Left hindlimb (tissue), 1 donor: ENCODE measurements around the gene GDF7.
"Not testable (repeated sequence)": the region's sequence is repeated elsewhere in the genome, so short reads cannot be mapped to it uniquely, and the experiment has no call there.

Experiments used
- DNase-seq: peaks from one replicate; pipeline ENCODE4 v3.0.0-alpha.2; 2018

GDF7 gene

GRCh38 chr2:20707601-20708000 is 40.7 kb downstream of the GDF7 start:
- no peak for DNase-seq

GRCh38 chr2:20711641-20712040 is 44.7 kb downstream of the GDF7 start:
- DNase-seq, result not testable (repeated sequence)

- DNase-seq, result not testable (repeated sequence)
Measured at GRCh38 chr2:20713585-20713984, 46.6 kb downstream of the GDF7 start.

GRCh38 chr2:20714412-20714811 is 47.5 kb downstream of the GDF7 start:
- DNase-seq, result not testable (repeated sequence)

- not testable (repeated sequence) for DNase-seq
Measured at GRCh38 chr2:20716164-20716563, 49.2 kb downstream of the GDF7 start.

- no peak for DNase-seq
Measured at GRCh38 chr2:20717641-20718040, 50.7 kb downstream of the GDF7 start.

GRCh38 chr2:20722592-20723240 is 55.8 kb downstream of the GDF7 start:
- DNase-seq, result no peak

- no peak for DNase-seq
Measured at GRCh38 chr2:20723543-20723942, 56.6 kb downstream of the GDF7 start.

- DNase-seq, result no peak
Measured at GRCh38 chr2:20724500-20725053, 57.6 kb downstream of the GDF7 start.

- no peak for DNase-seq
Measured at GRCh38 chr2:20725782-20726181, 58.8 kb downstream of the GDF7 start.

- DNase-seq, result no peak
Measured at GRCh38 chr2:20726913-20727312, 60.0 kb downstream of the GDF7 start.

- no peak for DNase-seq
Measured at GRCh38 chr2:20728114-20728758, 61.3 kb downstream of the GDF7 start.
